Vagina (tissue), 2 donors: ENCODE results near the gene GNB1L. TPM values are rescaled to one million over a fixed set of nuclear protein-coding genes. Genes with fewer than 3 reads are reported as not detected.

ENCODE experiments used
- DNase-seq, 2 donors: peaks; one replicate each; pipeline ENCODE4 v3.0.0-alpha.2; 2017; ENCODE audit errors: extremely low spot score in 2 of 2
- H3K27ac ChIP-seq: fragments of 200-600 bp; sonication (generic); one replicate; pipeline ENCODE4 v1.5.1; 2019
- H3K27me3 ChIP-seq: fragments of 200-600 bp; sonication (generic); one replicate; pipeline ENCODE4 v1.5.1; 2019
- H3K36me3 ChIP-seq, 2 donors: fragments of 200-600 bp; sonication (generic); one replicate each; pipeline ENCODE4 v1.5.1; 2017 to 2019
- H3K4me1 ChIP-seq: fragments of 200-600 bp; sonication (generic); one replicate; pipeline ENCODE4 v1.5.1; 2019
- H3K4me3 ChIP-seq, 2 donors: fragments of 200-600 bp; sonication (generic); 1 replicate in 1 of 2; 2 replicates in 1 of 2; pipeline ENCODE4 v1.5.1; 2016 to 2019
- H3K9me3 ChIP-seq: fragments of 200-600 bp; sonication (generic); one replicate; pipeline ENCODE4 v1.5.1; 2019
- POLR2A ChIP-seq, 2 donors: fragments of 450-650 bp; IDR thresholded peaks; one replicate each; pipeline ENCODE4 v1.6.1; 2017; ENCODE audit warnings: antibody characterized with exemption in 2 of 2, mild to moderate bottlenecking in 2 of 2, moderate library complexity in 2 of 2
- POLR2AphosphoS5 ChIP-seq, 2 donors: sonication (generic); formaldehyde crosslinking; IDR thresholded peaks; one replicate each; pipeline ENCODE4 v1.9.0; 2017; ENCODE audit warnings: antibody characterized with exemption in 2 of 2, mild to moderate bottlenecking in 2 of 2, low read depth in 1 of 2; ENCODE audit not compliant: insufficient read depth in 1 of 2
- intact Hi-C: fragments of 100-400 bp; cut with DNase I; formaldehyde crosslinking; loops from one replicate; pipeline ENCODE4 v1.15.1; 2023
- total RNA-seq: library from RNA; depleted of rRNA; stranded (reverse); fragments of >200 nt; gene quantifications from one replicate; pipeline ENCODE4 v1.2.3, GENCODE V29; 2016
- TF ChIP-seq, protein P1 (sequence below), 3 experiments: fragments of 450-650 bp in 2 of 3; fragments of 200-600 bp in 1 of 3; sonication (generic) in 1 of 3; IDR thresholded peaks; one replicate each; pipeline ENCODE4 v1.5.1; 2017 to 2019; ENCODE audit warnings: antibody characterized with exemption in 3 of 3, mild to moderate bottlenecking in 2 of 3, moderate library complexity in 2 of 3

Gene GNB1L
- total RNA-seq, 1 donor from 2014 or later = 14.0 TPM

DNA sequence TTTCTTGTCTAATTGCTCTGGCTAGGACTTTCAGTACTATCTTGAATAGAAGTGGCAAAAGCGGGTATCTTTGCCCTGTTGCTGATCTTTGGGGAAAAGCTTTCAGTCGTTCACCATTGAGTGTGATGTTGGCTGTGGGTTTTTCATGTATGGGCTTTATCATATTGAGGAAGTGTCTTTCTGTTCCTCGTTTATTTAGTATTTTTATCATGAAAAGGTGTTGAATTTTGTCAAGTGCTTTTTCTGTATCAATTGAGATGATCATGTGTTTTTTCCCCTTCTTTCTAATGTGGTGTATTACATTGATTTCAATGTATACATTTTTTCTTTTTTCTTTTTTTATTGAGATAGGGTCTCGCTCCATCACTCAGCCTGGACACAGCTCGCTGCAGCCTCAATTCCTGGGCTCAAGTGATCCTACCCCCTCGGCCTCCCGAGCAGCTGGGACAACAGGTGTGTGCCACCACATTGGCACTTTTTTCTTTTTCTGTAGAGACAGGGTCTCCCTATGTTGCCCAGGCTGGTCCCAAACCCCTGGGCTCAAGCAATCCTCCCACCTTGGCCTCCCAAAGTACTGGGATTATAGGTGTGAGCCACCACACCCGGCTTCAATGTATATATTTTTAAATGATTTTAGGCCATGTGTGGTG, 5.3 kb upstream of the GNB1L start:
- Histone ChIP-seq H3K27me3 (no peaks in the 10 kb centered on the region), H3K4me3 (no peak overlapping the region), H3K36me3 (no peaks in the 10 kb centered on the region), H3K27ac (no peak overlapping the region), H3K4me1 (peaks cover 15% of the 10 kb centered on the region), H3K9me3 (no peaks in the 10 kb centered on the region)
- TF ChIP-seq POLR2A (IDR thresholded peaks at IDR 0.05) (no peak), POLR2AphosphoS5 (IDR thresholded peaks at IDR 0.05; ENCODE audit: insufficient read depth in 1 of 2, low read depth in 1 of 2) (no peak)
- TF ChIP-seq, protein P1, sequence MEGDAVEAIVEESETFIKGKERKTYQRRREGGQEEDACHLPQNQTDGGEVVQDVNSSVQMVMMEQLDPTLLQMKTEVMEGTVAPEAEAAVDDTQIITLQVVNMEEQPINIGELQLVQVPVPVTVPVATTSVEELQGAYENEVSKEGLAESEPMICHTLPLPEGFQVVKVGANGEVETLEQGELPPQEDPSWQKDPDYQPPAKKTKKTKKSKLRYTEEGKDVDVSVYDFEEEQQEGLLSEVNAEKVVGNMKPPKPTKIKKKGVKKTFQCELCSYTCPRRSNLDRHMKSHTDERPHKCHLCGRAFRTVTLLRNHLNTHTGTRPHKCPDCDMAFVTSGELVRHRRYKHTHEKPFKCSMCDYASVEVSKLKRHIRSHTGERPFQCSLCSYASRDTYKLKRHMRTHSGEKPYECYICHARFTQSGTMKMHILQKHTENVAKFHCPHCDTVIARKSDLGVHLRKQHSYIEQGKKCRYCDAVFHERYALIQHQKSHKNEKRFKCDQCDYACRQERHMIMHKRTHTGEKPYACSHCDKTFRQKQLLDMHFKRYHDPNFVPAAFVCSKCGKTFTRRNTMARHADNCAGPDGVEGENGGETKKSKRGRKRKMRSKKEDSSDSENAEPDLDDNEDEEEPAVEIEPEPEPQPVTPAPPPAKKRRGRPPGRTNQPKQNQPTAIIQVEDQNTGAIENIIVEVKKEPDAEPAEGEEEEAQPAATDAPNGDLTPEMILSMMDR (IDR thresholded peaks at IDR 0.05) = no peak
- no peak for DNase-seq
- intact Hi-C loops = no loop called here

DNA sequence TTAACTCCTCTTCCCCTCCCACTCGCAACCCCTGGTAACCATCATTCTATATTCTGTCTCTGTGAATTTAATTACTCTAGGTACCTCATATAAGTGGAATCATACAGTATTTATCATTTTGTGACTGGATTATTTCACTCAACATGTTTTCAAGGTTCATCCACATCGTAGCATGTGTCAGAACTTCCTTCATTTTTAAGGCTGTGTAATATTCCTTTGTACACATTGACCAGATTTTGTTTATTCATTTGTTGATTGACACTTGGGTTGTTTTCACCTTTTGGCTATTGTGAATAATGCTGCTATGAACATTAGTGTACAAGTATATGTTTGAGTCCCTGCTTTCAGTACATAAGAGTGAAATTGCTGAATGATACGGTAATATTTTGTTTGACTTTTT, 2.7 kb upstream of the GNB1L start:
- H3K27me3 ChIP-seq = no peaks in the 10 kb centered on the region
- no peak for DNase-seq
- no peaks in the 10 kb centered on the region for H3K9me3 ChIP-seq
- intact Hi-C loops = no loop called here
- no peaks in the 10 kb centered on the region for H3K36me3 ChIP-seq
- peaks cover 34% of the 10 kb centered on the region for H3K4me1 ChIP-seq
- H3K27ac ChIP-seq = no peak overlapping the region
- no peak overlapping the region for H3K4me3 ChIP-seq
- TF ChIP-seq, protein P1 (IDR thresholded peaks at IDR 0.05) = no peak
- TF ChIP-seq POLR2A (IDR thresholded peaks at IDR 0.05) (no peak), POLR2AphosphoS5 (IDR thresholded peaks at IDR 0.05; ENCODE audit: insufficient read depth in 1 of 2, low read depth in 1 of 2) (no peak)

DNA sequence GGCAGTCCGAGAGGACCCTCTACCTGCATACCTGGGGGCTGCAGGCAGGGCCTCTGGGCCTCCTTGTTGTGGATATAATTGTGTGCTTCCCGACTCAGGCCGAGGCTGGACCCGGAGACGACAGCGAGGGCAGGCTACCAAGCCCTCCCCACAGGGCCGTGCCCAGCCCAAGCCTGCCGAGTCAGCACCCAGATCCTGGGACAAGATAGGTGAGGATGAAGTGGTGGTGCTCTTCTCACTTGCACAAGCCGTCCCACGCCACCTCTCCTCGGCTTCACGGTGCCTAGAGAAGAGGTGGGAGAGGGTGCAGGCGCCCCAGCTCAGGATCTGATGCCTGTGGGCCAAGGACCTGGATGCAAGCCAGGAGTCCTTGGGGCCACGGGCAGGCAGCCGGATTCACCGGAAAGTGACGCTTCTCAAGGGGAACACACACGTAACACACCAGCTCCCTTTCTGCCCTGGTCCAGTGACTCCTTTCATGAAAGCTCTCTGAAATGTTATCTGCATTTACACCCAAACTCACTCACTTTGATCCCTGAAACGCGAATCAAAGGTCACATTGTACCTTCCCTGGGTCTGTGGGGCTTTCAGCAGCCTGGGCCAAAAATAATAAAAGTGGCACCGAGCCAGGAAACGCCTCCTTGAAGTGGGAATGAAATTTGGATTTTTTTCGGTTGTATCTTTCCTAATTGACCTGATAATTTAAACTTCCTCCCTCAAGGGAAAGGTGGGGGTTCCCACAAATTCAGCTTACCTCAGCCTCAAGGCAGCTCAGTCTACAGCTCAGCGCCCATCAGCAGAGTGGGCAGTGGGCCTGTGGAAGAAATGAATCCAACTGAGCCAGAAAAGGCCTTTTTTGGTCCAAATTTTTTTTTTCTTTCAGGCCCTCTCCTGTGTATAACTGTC, 1.1 kb upstream of the GNB1L start:
- intact Hi-C loops = no loop called here
- DNase-seq = peak; percentile 88 to 90
- TF ChIP-seq POLR2AphosphoS5 (IDR thresholded peaks at IDR 0.05; ENCODE audit: insufficient read depth in 1 of 2, low read depth in 1 of 2) (no peak), POLR2A (IDR thresholded peaks at IDR 0.05) (no peak)
- TF ChIP-seq, protein P1 (IDR thresholded peaks at IDR 0.05) = peak in 1 of 3 experiments; percentile 6
- H3K4me1 ChIP-seq = peaks cover 51% of the 10 kb centered on the region
- peak overlapping the region; percentile 94 for H3K27ac ChIP-seq
- H3K4me3 ChIP-seq = peak overlapping the region; percentile 82 to 85
- peaks cover 0 to 14% of the 10 kb centered on the region in 2 donors for H3K36me3 ChIP-seq
- H3K9me3 ChIP-seq = no peaks in the 10 kb centered on the region
- H3K27me3 ChIP-seq = no peaks in the 10 kb centered on the region

DNA sequence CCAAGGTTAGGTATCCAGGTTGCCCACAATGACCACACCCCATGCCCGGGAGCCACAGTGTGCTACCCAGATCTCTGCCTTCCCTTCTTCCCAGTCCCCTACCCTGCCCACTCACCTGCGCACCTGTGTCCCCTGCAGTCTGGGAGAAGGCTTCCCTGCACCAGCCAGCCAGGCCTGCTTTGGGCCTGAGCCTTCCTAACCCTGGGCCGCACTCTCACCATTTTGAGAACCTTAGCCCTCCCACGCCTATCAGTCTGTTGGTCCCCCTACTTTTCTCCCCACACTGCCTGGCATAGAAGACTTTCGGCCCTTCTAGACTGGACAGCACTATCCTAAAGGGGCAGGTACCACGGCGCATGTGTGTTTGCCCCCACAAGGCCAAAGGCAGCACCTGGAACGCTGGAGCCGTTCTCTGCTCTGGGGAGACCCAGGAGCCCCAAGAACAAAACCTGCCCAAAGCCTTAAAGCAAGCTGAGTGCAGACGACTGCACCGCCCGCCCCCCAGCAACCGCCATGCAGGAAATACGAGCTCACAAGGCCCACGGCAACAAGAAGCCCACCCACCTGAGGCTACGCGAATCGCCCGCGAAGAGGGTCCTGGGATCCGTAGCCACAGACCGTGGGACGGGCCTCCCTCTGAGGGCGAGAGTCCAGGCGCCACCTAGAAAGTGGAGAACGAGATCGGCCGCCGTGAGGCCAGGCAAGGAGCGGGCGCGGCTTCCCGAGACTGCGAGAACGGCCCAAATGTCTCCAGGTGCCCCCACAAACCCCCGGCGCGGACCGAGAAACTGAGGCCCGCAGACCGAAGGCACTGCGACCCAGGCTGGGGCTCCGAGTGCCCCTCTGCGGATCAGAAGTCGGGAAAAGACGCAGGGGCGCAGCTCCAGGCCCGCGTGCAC, 546 bp downstream of the GNB1L start:
- intact Hi-C loops = no loop called here
- Histone ChIP-seq H3K4me1 (peaks cover 65% of the 10 kb centered on the region), H3K4me3 (peak overlapping the region; percentile 82 to 85), H3K9me3 (no peaks in the 10 kb centered on the region), H3K27ac (peak overlapping the region; percentile 94), H3K36me3 (peaks cover 0 to 15% of the 10 kb centered on the region in 2 donors), H3K27me3 (no peaks in the 10 kb centered on the region)
- peak; percentile 90 to 93 for DNase-seq
- TF ChIP-seq POLR2AphosphoS5 (IDR thresholded peaks at IDR 0.05; ENCODE audit: insufficient read depth in 1 of 2, low read depth in 1 of 2) = no peak
- TF ChIP-seq, protein P1 (IDR thresholded peaks at IDR 0.05) = no peak
- TF ChIP-seq POLR2A (IDR thresholded peaks at IDR 0.05) = no peak
